Keratinocyte (primary cell): ENCODE results near the gene TXNDC5. TPM values are rescaled to one million over a fixed set of nuclear protein-coding genes. Genes with fewer than 3 reads are reported as not detected.

ENCODE experiments used
- DNase-seq: peaks from one replicate; pipeline ENCODE4 v3.0.0-alpha.2; 2011; ENCODE audit warnings: low read depth, missing footprints, low spot score
- FAIRE-seq: peaks from 2 replicates; lab custom pipeline; 2011; peaks lifted over from hg19 to GRCh38; lab: Jason Lieb, UNC
- H2AFZ ChIP-seq: 2 replicates; pipeline ENCODE4 v1.6.0; 2012; ENCODE audit warnings: low read length, control low read depth, inconsistent platforms; ENCODE audit not compliant: control insufficient read depth
- H3K27ac ChIP-seq: 2 replicates; pipeline ENCODE4 v1.5.1; 2011; ENCODE audit warnings: low read length; ENCODE audit not compliant: control insufficient read depth, insufficient read depth
- H3K27me3 ChIP-seq: 3 replicates; pipeline ENCODE4 v1.6.0; 2011; ENCODE audit warnings: low read length; ENCODE audit not compliant: control insufficient read depth, insufficient read depth; ENCODE audit errors: extremely low read depth
- H3K36me3 ChIP-seq, 2 experiments: 2 replicates in 1 of 2; 3 replicates in 1 of 2; pipeline ENCODE4 v1.5.1; 2011; ENCODE audit warnings: low read length in 2 of 2, mild to moderate bottlenecking in 1 of 2; ENCODE audit not compliant: control insufficient read depth in 2 of 2, insufficient read depth in 2 of 2; ENCODE audit errors: extremely low read depth in 1 of 2
- H3K4me1 ChIP-seq: 3 replicates; pipeline ENCODE4 v1.5.1; 2011; ENCODE audit warnings: low read length; ENCODE audit not compliant: control insufficient read depth, insufficient read depth; ENCODE audit errors: extremely low read depth
- H3K4me2 ChIP-seq: 3 replicates; pipeline ENCODE4 v1.6.0; 2011; ENCODE audit warnings: low read depth, low read length; ENCODE audit not compliant: control insufficient read depth, insufficient read depth; ENCODE audit errors: extremely low read depth
- H3K4me3 ChIP-seq, 3 experiments: fragments of 200-600 bp in 1 of 3; sonication (generic) in 1 of 3; 2 replicates in 2 of 3; 3 replicates in 1 of 3; pipeline ENCODE4 v1.5.1; 2011 to 2016; ENCODE audit warnings: low read length in 3 of 3, mild to moderate bottlenecking in 3 of 3, control low read depth in 2 of 3, inconsistent platforms in 1 of 3, low read depth in 1 of 3, mixed read lengths in 1 of 3, mixed run types in 1 of 3, moderate library complexity in 1 of 3; ENCODE audit not compliant: control insufficient read depth in 2 of 3, insufficient read depth in 2 of 3; ENCODE audit errors: extremely low read depth in 1 of 3
- H3K79me2 ChIP-seq: 2 replicates; pipeline ENCODE4 v1.6.0; 2012; ENCODE audit warnings: low read length; ENCODE audit not compliant: control insufficient read depth, insufficient read depth
- H3K9ac ChIP-seq: 3 replicates; pipeline ENCODE4 v1.6.0; 2011; ENCODE audit warnings: low read length; ENCODE audit not compliant: control insufficient read depth, insufficient read depth; ENCODE audit errors: extremely low read depth
- H3K9me1 ChIP-seq: 3 replicates; pipeline ENCODE4 v1.6.0; 2011; ENCODE audit warnings: low read length; ENCODE audit not compliant: control insufficient read depth, insufficient read depth; ENCODE audit errors: extremely low read depth
- H3K9me3 ChIP-seq: 2 replicates; pipeline ENCODE4 v1.5.1; 2012; ENCODE audit warnings: low read depth, low read length; ENCODE audit not compliant: control insufficient read depth
- H4K20me1 ChIP-seq: 3 replicates; pipeline ENCODE4 v1.6.0; 2011; ENCODE audit warnings: low read length; ENCODE audit not compliant: control insufficient read depth, insufficient read depth; ENCODE audit errors: extremely low read depth
- EZH2 ChIP-seq: IDR thresholded peaks from one replicate; pipeline ENCODE4 v1.6.1; 2012; ENCODE audit warnings: inconsistent platforms, mild to moderate bottlenecking, low read length, moderate library complexity
- dilution Hi-C: fragments of 300-500 bp; cut with MboI; formaldehyde crosslinking; loops from one replicate; pipeline ENCODE4 v1.7.0; 2020; ENCODE audit warnings: low sequenced_read_pairs; ENCODE audit not compliant: extremely low pct_ligation_motif_present
- polyA plus RNA-seq, 5 experiments: library from polyadenylated mRNA; depleted of rRNA in 3 of 5; stranded (reverse) in 3 of 5; stranded (forward) in 1 of 5; unstranded in 1 of 5; fragments of >200 nt; gene quantifications; 1 replicate in 1 of 5; 2 replicates in 3 of 5; 3 replicates in 1 of 5; pipeline versions ENCODE4 v1.2.1 to v1.2.3, GENCODE V29; 2011 to 2012; ENCODE audit warnings: missing spikeins in 2 of 5, low read depth in 1 of 5, low replicate concordance in 1 of 5
- TF ChIP-seq, protein P1 (sequence below), 3 experiments: IDR thresholded peaks in 1 of 3; conservative IDR thresholded peaks in 1 of 3; optimal IDR thresholded peaks in 1 of 3; 2 replicates in 2 of 3; 3 replicates in 1 of 3; pipeline versions ENCODE3 to v1.5.1; 2011; ENCODE audit warnings: low read length in 3 of 3, mild to moderate bottlenecking in 3 of 3, moderate library complexity in 2 of 3, control low read depth in 1 of 3, inconsistent platforms in 1 of 3; ENCODE audit not compliant: insufficient read depth in 2 of 3; ENCODE audit errors: extremely low read depth in 1 of 3

The TXNDC5 gene
- polyA plus RNA-seq, 1 donor (not counting 4 experiments of a cell fraction or from before 2014, with no cell fraction given): 112 TPM

DNA sequence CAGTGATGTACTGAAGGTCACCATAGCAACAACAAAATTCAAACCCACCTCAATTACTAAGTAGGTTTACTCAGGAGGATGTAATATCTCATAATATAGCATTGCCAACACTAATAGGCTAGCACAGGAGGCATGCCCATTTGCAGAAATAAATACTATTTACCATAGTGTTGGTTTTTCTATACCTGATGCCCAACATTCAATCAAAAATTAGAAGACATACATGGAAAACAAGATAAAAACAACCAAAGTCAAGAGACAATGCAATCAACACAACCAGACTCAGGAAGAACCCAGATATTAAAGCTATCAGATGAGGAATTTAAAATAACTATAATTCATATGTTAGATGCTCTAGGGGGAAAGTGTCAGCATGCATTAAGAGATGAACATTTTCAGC lies 14.3 kb upstream of the TXNDC5 start:
- Histone ChIP-seq H3K27ac (no peak overlapping the region), H4K20me1 (no peaks in the 10 kb centered on the region), H3K4me3 (no peak overlapping the region), H3K36me3 (no peaks in the 10 kb centered on the region), H3K9me1 (no peaks in the 10 kb centered on the region), H3K4me2 (no peak overlapping the region), H3K9ac (no peak overlapping the region), H3K79me2 (no peaks in the 10 kb centered on the region), H3K27me3 (no peaks in the 10 kb centered on the region), H3K4me1 (peaks cover 8% of the 10 kb centered on the region), H3K9me3 (no peaks in the 10 kb centered on the region), H2AFZ (no peak overlapping the region)
- no peak for FAIRE-seq
- DNase-seq: no peak
- dilution Hi-C loops: no loop called here
- TF ChIP-seq, protein P1, sequence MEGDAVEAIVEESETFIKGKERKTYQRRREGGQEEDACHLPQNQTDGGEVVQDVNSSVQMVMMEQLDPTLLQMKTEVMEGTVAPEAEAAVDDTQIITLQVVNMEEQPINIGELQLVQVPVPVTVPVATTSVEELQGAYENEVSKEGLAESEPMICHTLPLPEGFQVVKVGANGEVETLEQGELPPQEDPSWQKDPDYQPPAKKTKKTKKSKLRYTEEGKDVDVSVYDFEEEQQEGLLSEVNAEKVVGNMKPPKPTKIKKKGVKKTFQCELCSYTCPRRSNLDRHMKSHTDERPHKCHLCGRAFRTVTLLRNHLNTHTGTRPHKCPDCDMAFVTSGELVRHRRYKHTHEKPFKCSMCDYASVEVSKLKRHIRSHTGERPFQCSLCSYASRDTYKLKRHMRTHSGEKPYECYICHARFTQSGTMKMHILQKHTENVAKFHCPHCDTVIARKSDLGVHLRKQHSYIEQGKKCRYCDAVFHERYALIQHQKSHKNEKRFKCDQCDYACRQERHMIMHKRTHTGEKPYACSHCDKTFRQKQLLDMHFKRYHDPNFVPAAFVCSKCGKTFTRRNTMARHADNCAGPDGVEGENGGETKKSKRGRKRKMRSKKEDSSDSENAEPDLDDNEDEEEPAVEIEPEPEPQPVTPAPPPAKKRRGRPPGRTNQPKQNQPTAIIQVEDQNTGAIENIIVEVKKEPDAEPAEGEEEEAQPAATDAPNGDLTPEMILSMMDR (optimal IDR thresholded peaks at IDR 0.05 in 1 of 3, IDR thresholded peaks at IDR 0.05 in 1 of 3, conservative IDR thresholded peaks at IDR 0.05 in 1 of 3; ENCODE audit: extremely low read depth in 1 of 3, insufficient read depth in 2 of 3, low read length in 3 of 3): no peak
- no peak for TF ChIP-seq EZH2

DNA sequence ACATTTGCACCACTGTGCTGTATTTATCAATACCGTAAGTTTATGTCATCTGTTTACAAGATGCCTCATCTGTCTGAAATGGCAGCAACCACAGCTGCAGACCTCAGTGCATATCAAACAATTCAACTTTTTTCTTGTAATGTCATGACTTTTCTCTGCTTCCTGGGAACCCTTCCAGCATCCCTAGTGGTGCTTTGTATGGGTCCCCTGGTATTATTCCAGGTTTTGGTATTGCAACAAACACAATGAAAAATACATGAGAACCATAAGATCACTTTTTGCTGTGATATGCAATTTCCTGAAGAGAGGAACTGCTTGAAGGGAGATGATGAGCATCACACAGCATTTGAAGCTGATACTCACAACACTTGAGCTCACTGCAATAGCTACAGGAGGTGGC lies 12.0 kb upstream of the TXNDC5 start:
- no peak overlapping the region for H3K27ac ChIP-seq
- H3K4me1 ChIP-seq: peaks cover 9% of the 10 kb centered on the region
- H3K4me2 ChIP-seq: no peak overlapping the region

More for the DNA sequence above, 12.0 kb upstream of the TXNDC5 start:
- dilution Hi-C loops: no loop called here
- Histone ChIP-seq H3K9me1 (no peaks in the 10 kb centered on the region), H3K9ac (no peak overlapping the region), H3K79me2 (no peaks in the 10 kb centered on the region), H3K27me3 (no peaks in the 10 kb centered on the region), H3K9me3 (no peaks in the 10 kb centered on the region), H4K20me1 (no peaks in the 10 kb centered on the region), H3K4me3 (no peak overlapping the region), H3K36me3 (no peaks in the 10 kb centered on the region), H2AFZ (no peak overlapping the region)
- no peak for TF ChIP-seq EZH2
- TF ChIP-seq, protein P1 (optimal IDR thresholded peaks at IDR 0.05 in 1 of 3, IDR thresholded peaks at IDR 0.05 in 1 of 3, conservative IDR thresholded peaks at IDR 0.05 in 1 of 3; ENCODE audit: extremely low read depth in 1 of 3, insufficient read depth in 2 of 3, low read length in 3 of 3): no peak
- DNase-seq (no peak), FAIRE-seq (no peak)
